HFF-Myc (cell line): Measurements from ENCODE around the gene NALF2.

Source experiments
- DNase-seq: peaks from one replicate; pipeline ENCODE4 v3.0.0-alpha.2; 2011; ENCODE audit warnings: low read depth; ENCODE audit errors: extremely low read depth
- H3K4me3 ChIP-seq: replicated peaks from 2 replicates; pipeline ENCODE4 v1.5.1; 2011; ENCODE audit warnings: low read depth, mild to moderate bottlenecking, control low read depth, low read length
- TF ChIP-seq, protein P1 (sequence below): IDR thresholded peaks from 2 replicates; pipeline ENCODE4 v1.5.1; 2012; ENCODE audit warnings: mild to moderate bottlenecking, low read depth, low read length, control low read depth; ENCODE audit errors: missing control alignments

The NALF2 gene

DNA sequence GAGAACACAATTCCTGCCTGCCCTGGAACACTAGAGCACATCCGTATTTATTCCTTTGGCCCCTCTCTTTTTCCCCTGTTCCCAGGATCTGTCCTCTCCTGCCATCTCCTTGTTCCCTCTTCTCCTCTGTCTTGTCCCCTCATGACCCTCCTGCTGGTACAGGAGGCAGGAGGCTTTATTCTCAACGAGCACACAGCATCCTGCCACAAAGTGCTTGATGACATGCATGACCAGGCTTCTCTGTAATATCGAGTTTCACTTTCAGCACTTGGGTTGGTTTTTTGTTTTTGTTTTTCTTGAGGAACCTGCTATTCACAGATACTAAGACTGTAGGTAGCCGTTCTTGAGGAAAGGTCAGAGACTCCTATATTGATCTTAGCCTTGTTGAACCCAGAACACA lies 35.3 kb downstream of the NALF2 start:
- no peak for DNase-seq
- TF ChIP-seq, protein P1, sequence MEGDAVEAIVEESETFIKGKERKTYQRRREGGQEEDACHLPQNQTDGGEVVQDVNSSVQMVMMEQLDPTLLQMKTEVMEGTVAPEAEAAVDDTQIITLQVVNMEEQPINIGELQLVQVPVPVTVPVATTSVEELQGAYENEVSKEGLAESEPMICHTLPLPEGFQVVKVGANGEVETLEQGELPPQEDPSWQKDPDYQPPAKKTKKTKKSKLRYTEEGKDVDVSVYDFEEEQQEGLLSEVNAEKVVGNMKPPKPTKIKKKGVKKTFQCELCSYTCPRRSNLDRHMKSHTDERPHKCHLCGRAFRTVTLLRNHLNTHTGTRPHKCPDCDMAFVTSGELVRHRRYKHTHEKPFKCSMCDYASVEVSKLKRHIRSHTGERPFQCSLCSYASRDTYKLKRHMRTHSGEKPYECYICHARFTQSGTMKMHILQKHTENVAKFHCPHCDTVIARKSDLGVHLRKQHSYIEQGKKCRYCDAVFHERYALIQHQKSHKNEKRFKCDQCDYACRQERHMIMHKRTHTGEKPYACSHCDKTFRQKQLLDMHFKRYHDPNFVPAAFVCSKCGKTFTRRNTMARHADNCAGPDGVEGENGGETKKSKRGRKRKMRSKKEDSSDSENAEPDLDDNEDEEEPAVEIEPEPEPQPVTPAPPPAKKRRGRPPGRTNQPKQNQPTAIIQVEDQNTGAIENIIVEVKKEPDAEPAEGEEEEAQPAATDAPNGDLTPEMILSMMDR: no peak
- no peak overlapping the region for H3K4me3 ChIP-seq

DNA sequence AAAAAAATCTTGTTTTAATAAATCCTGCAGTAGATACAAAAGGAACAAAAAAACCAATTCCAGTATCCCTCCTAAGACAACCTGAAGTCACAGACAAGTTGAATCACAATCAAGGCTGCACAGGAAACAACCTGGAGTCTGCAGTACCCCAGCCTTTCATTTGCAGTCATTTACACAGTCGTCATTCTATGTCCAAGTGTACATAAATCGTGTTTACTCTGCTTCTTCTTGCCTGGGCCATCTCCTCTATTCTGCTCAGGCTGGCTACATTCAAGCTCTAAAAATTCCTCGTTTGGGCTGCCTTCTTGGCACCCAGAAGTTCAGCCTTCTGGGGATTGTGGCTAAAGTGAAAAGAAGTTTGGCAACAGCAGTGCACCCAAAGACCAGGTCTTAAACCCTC lies 37.8 kb downstream of the NALF2 start:
- TF ChIP-seq, protein P1: no peak
- H3K4me3 ChIP-seq: no peak overlapping the region
- DNase-seq: no peak

DNA sequence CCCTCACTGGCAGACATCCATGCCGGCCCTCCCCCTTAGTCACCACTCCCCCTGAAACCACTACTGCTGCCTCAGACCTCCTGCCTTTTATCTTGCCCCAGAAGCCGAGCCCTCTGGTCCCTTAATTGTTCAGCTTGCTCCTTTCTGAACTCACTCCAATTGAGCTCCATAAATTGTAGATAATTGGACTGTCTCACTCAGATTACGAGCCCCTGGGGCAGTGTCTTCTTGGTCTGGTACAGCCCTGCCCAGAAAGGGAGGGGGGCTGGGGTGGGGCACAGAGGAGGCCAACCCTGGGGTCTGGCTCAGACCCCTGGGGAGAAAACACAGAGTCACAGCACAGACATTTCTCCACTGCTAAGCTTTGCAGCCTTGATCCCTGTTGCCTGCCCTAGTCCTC lies 39.4 kb downstream of the NALF2 start:
- TF ChIP-seq, protein P1: no peak
- DNase-seq: no peak

DNA sequence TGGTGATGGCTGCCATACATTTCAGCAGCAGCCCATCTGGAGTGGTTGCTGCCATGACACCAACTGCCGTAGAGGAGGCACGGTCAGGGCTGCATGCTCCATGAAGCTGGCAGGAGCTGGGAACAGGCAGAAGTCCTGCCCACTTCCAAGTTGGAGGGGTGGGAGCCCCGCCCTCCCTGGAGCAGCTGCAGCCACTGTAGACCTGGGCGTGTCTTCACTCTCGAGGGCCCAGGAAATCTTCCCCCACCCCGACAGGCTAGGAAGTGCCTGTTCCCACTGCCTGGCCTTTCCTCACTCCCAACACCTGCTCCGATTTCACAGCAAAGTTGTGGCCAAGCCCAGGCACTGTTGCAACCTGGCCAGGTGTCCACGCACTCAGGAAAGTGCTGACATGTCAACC lies 42.3 kb downstream of the NALF2 start:
- H3K4me3 ChIP-seq: no peak overlapping the region
- TF ChIP-seq, protein P1: no peak
- no peak for DNase-seq

More for the DNA sequence above, 39.4 kb downstream of the NALF2 start:
- no peak overlapping the region for H3K4me3 ChIP-seq

DNA sequence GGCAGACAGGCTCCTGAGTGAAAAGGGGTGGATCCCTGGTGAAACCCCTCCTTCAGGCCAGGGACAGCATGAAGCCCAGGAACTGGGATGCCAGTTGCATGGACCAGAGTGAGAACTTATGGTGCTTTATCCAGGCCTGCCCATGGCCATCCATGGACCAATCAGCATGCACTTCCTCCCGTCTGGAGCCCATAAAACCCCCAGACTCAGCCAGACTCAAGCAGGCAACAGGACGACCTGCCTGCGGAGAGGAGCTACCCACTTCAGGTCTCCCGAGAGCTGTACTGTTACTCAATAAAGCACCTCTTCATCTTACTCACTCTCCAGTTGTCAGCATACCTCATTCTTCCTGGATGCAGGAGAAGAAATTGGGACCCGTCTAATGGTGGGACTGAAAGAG lies 42.9 kb downstream of the NALF2 start:
- H3K4me3 ChIP-seq: no peak overlapping the region
- TF ChIP-seq, protein P1: no peak
- DNase-seq: no peak

DNA sequence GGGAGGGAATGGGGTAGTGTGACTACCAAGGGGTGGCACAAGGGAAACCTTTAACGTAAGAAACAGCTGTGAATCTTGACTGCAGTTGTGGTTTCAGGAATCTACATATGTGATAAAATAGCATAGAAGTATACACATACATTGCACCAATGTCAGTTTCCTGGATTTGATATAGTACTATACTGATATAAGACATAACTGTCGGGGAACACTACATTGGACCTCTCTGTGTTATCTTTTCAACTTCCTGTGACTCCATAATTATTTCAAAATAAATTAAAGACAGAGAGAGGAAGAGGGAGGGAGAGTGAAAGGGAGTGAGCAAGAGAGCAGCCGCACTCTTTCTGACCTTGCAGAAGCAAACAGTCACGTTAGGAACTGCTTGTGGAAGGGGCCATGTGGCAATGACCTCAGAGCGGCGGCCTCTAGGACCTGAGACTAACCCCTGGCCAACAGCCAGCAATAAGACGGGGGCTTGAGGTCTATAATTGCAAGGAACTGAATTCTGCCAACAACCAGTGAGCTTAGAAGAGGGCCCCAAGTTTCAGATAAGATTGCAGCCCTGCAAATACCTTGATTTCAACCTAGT lies 47.4 kb downstream of the NALF2 start:
- no peak overlapping the region for H3K4me3 ChIP-seq
- DNase-seq: no peak
- TF ChIP-seq, protein P1: no peak

DNA sequence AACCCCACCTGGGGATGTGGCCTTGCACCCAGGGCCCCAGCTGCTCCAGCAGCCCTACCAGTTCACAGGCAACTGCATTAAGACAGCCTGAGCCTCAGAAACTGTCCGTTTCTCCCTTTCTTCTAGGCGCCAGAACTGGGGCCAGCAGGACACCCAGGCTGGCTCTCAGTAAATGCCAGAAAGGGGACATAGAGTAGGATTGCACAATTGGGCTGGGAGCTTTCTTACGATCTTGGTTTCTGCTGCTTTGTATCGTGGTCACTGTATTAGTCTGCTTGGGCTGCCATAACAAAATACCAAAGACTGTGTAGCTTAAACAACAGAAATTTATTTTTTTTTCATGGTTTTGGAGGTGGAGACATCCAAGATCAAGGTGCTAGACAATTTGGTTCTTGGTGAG lies 48.4 kb downstream of the NALF2 start:
- DNase-seq: no peak
- no peak overlapping the region for H3K4me3 ChIP-seq

More for the DNA sequence above, 48.4 kb downstream of the NALF2 start:
- TF ChIP-seq, protein P1: no peak
